ENCODE results near the gene OCIAD1.

DNA sequence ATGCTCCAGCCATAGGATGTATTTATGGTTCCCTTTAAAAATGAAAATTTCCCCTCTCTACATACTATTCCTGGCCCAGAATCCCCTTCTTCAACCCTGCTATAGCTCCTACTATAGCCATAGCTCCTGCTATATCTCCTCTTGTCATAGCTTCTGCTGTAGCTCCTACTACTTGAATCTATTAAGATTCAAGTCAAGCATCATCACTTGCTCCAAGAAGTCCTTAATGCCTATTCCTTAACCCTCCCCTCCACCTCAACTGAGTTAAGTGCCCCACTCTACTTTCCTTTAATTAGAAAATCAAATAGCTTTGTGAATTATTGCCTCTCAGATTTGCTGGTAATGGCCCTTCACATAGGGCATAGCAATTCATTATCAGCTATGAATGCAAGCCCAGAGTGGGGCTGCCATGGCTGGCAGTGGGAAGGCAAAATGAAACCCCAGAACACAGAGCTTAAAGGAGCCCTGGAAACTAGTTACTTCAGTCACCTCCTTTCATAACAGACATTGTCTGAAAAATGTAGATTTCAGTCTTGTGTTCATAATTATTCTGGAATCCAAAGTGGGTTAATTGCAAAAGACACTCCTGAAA lies 60.2 kb downstream of the OCIAD1 start:
- TF ChIP-seq EZH2 (optimal IDR thresholded peaks at IDR 0.05; ENCODE audit: low read depth, low read length) (no peak), CTCF (IDR thresholded peaks at IDR 0.05; ENCODE audit: low read length) (no peak)
